GM12801 (cell line): ENCODE data around the gene CLNK.

Experiments used
- CTCF ChIP-seq: IDR thresholded peaks from one replicate; pipeline ENCODE4 v1.5.1; 2011; ENCODE audit warnings: control low read depth; ENCODE audit not compliant: insufficient read length; ENCODE audit errors: extremely low read depth

CLNK gene

DNA sequence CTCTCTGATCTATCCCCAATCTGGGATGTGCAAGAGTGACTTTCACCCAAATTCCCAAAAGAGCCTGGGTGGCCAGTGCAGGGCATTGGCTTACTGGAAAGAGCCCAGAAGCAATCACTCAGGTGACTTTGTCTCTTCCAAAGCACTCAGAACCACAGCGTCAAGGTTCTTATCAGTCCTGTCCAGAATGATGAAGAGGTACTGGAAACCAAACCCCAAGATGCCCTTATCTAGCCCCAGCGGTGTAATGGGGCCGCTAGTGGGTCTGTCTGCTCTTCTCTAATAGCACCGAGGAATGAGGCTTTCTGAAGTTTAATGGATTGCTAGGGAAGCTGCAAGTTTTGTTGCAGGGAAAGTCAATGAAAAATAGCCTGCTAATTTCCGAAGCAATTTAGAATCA lies 21.6 kb downstream of the CLNK start:
- TF ChIP-seq CTCF, result no peak

DNA sequence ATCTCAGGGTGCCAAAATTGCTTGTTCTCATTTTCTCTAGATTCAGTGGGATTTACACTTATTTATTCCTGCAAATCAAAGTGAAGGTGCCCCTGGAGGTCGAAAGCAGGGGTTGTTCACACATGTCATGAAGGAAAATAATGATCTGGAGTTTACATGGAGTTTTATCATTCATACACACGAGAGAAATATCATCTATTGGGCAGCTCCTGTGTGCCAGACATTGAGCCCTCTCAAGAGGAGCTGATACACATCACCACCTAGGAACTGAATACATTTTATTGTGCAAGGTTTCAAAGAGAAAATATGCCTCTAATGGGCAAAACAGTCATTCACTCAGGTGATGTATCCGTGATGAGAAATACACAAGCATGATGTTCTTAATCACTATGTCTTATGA lies 23.5 kb downstream of the CLNK start:
- no peak for TF ChIP-seq CTCF

- no peak for TF ChIP-seq CTCF
These were observed 25.3 kb downstream of the CLNK start for GRCh38 chr4:10659251-10659650.

DNA sequence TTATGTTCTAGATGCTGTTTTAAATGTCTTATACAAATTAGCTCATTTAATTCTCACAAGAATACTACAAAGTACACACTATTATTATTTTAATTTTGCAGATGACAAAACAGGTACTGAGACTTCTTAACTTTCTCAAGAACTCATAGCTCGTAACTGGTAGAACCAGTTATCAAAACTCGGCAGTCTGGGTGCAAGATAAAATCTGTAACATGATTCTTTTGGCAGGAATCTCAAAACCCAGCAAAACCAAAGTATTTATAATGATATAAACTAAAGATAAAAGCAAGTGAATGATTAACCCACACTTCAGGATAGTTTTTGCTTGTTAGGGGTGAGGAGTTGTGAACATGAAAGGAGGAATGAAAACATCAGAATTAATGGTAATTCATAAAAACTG lies 27.6 kb downstream of the CLNK start:
- no peak for TF ChIP-seq CTCF

DNA sequence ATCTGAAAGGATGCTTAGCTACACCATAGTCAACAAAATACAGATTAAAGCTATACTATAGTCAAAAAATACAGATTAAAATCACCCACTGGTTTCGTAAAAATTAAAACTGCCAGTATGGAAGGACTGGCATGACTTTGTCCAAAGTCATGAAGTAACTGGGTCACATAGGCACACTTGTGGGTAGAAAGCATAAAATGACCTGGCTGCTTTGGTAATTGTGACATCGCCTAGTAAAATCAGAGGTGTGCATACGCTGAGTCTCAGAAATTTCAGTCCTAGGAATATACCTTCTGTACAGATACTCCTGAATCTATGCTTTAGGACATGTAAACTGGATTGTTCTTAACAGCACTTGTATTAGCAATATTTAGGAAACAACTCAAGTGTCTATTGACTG lies 28.1 kb downstream of the CLNK start:
- TF ChIP-seq CTCF, result no peak

DNA sequence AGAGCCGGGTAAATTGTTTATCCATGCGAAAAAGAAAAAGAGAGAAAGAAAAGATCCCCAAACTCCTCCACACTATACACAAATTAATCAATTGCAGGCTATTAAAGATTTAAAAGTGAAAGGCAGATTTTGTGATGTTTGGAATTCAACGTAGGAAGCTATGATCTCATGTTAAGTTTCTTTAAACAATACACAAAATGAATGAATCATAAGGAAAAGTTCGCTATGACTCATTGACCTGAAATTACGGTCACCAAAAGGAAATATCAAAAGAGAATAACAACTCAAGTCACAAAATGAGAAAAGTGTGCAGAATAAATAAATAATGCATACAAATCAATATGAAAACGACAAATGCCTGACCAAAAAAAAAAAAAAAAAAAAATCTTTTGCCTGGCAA lies 28.6 kb downstream of the CLNK start:
- no peak for TF ChIP-seq CTCF

DNA sequence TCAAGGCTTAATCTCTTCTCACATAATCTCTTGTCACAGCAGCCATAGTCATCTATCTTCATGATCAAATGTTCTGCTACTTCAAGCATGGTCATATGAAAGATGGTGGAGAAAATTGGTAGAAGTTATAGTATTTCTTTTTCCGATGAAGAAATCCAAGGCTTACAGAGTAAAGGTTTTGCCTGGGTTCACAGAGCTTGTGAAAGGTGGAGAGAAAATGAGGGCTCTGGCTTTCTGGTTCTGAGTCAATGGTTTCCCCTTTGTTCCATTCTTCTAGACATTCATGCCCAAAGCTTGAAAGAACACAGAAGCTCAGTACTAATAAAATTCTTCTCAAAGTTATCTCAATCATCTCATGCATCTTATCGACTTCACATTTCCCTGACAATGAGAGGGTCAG lies 36.1 kb downstream of the CLNK start:
- no peak for TF ChIP-seq CTCF

DNA sequence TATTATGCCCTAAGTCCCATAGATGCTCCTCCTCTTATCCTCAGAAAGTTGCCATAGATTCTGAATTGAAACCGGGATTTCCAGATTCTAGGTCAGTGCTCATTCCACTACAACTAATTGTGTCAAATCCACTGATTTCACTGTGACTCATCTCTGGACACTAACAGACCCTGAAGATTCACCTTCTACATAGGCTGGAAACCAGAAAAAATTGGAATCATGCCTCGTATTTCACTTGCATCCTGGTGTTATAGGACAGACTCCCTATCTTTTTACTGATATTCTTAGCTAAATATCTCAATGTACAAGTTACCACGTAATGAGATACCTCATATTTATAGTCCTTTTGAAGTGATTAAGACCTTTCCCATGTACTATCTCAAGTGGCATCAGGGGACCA lies 36.7 kb downstream of the CLNK start:
- TF ChIP-seq CTCF, result no peak
